HepG2 (cell line): ENCODE measurements around the gene IL22RA1. TPM values are rescaled to one million over a fixed set of nuclear protein-coding genes. Genes with fewer than 3 reads are reported as not detected.
A peak's percentile ranks its signal among the peaks of the same experiment; 100 is the strongest.

Experiments
- BRCA1 ChIP-seq: sonication (generic); formaldehyde crosslinking; IDR thresholded peaks from 2 replicates; pipeline ENCODE4 v1.4.0; 2020; ENCODE audit warnings: missing genetic modification reagents
- CAMTA2 ChIP-seq: sonication (generic); formaldehyde crosslinking; IDR thresholded peaks from 2 replicates; pipeline ENCODE4 v1.4.0; 2020; ENCODE audit warnings: mild to moderate bottlenecking, missing genetic modification reagents, borderline replicate concordance
- HNRNPLL ChIP-seq: fragments of 200-400 bp; formaldehyde crosslinking; IDR thresholded peaks from 2 replicates; pipeline ENCODE4 v1.6.1; 2017; ENCODE audit warnings: mild to moderate bottlenecking, low read depth, low read length; ENCODE audit not compliant: poor library complexity, severe bottlenecking
- PCBP2 ChIP-seq: fragments of 200-400 bp; formaldehyde crosslinking; optimal IDR thresholded peaks from 2 replicates; pipeline ENCODE3; 2018; ENCODE audit warnings: low read length, low read depth; ENCODE audit not compliant: poor library complexity, severe bottlenecking
- RBM39 ChIP-seq: fragments of 200-400 bp; formaldehyde crosslinking; IDR thresholded peaks from one replicate; pipeline ENCODE4 v1.6.1; 2018; ENCODE audit warnings: antibody characterized with exemption, mild to moderate bottlenecking, low read depth, low read length; ENCODE audit not compliant: poor library complexity, severe bottlenecking
- ZFP62 ChIP-seq: sonication (generic); formaldehyde crosslinking; IDR thresholded peaks from 2 replicates; pipeline ENCODE4 v1.4.0; 2020; ENCODE audit warnings: missing genetic modification reagents
- ZNF232 ChIP-seq: sonication (generic); formaldehyde crosslinking; IDR thresholded peaks from 2 replicates; pipeline ENCODE4 v1.4.0; 2020; ENCODE audit warnings: missing genetic modification reagents, borderline replicate concordance
- ZNF556 ChIP-seq: sonication (generic); formaldehyde crosslinking; IDR thresholded peaks from 2 replicates; pipeline ENCODE4 v1.4.0; 2020; ENCODE audit warnings: mild to moderate bottlenecking, missing genetic modification reagents, borderline replicate concordance
- ZNF570 ChIP-seq: sonication (generic); formaldehyde crosslinking; IDR thresholded peaks from 2 replicates; pipeline ENCODE4 v1.4.0; 2020; ENCODE audit warnings: mild to moderate bottlenecking, missing genetic modification reagents, borderline replicate concordance
- ZNF577 ChIP-seq: sonication (generic); formaldehyde crosslinking; IDR thresholded peaks from 2 replicates; pipeline ENCODE4 v1.4.0; 2020; ENCODE audit warnings: mild to moderate bottlenecking, low read depth, missing genetic modification reagents, borderline replicate concordance
- polyA plus RNA-seq, 8 experiments: library from polyadenylated mRNA; depleted of rRNA in 3 of 8; stranded (reverse) in 7 of 8; unstranded in 1 of 8; fragments of >200 nt; fragmentation: Illumina TruSeq in 4 of 8; extraction: Trizol in 4 of 8; gene quantifications; 2 replicates each; pipeline versions ENCODE4 v1.2.1 to v1.2.3, GENCODE V29; 2011 to 2016; ENCODE audit warnings: low read depth in 4 of 8, missing spikeins in 1 of 8, mixed read lengths in 1 of 8; ENCODE audit not compliant: insufficient read depth in 1 of 8
- total RNA-seq, 5 experiments: library from RNA; depleted of rRNA; stranded (reverse); fragments of >200 nt; fragmentation: Illumina TruSeq; extraction: Trizol; gene quantifications; 2 replicates each; pipeline ENCODE4 v1.2.3, GENCODE V29; 2016; ENCODE audit warnings: low read depth in 1 of 5
- TF ChIP-seq, protein P1 (sequence below): sonication (generic); formaldehyde crosslinking; IDR thresholded peaks from 2 replicates; pipeline ENCODE4 v1.4.0; 2020; ENCODE audit warnings: missing genetic modification reagents, mild to moderate bottlenecking, borderline replicate concordance
- TF ChIP-seq, protein P2 (sequence below): sonication (generic); formaldehyde crosslinking; IDR thresholded peaks from 2 replicates; pipeline ENCODE4 v1.5.0; 2020; ENCODE audit warnings: missing genetic modification reagents
- TF ChIP-seq, protein P3 (sequence below): sonication (generic); formaldehyde crosslinking; IDR thresholded peaks from 2 replicates; pipeline ENCODE4 v1.4.0; 2020; ENCODE audit warnings: low read depth, mild to moderate bottlenecking, missing genetic modification reagents
- TF ChIP-seq, protein P4 (sequence below): sonication (generic); formaldehyde crosslinking; IDR thresholded peaks from 2 replicates; pipeline ENCODE4 v1.4.0; 2020; ENCODE audit warnings: missing genetic modification reagents, borderline replicate concordance
- TF ChIP-seq, protein P5 (sequence below): fragments of 450-650 bp; IDR thresholded peaks from 2 replicates; pipeline ENCODE4 v1.6.1; 2017
- TF ChIP-seq, protein P6 (sequence below): sonication (generic); formaldehyde crosslinking; conservative IDR thresholded peaks from 2 replicates; pipeline ENCODE4 v1.4.0; 2020; ENCODE audit warnings: missing genetic modification reagents

IL22RA1 gene
- total and polyA plus RNA-seq, 2 of the 13 experiments (the other 11 are each of a cell fraction or from before 2014, with no cell fraction given), result 4.4 to 10.2 TPM

DNA sequence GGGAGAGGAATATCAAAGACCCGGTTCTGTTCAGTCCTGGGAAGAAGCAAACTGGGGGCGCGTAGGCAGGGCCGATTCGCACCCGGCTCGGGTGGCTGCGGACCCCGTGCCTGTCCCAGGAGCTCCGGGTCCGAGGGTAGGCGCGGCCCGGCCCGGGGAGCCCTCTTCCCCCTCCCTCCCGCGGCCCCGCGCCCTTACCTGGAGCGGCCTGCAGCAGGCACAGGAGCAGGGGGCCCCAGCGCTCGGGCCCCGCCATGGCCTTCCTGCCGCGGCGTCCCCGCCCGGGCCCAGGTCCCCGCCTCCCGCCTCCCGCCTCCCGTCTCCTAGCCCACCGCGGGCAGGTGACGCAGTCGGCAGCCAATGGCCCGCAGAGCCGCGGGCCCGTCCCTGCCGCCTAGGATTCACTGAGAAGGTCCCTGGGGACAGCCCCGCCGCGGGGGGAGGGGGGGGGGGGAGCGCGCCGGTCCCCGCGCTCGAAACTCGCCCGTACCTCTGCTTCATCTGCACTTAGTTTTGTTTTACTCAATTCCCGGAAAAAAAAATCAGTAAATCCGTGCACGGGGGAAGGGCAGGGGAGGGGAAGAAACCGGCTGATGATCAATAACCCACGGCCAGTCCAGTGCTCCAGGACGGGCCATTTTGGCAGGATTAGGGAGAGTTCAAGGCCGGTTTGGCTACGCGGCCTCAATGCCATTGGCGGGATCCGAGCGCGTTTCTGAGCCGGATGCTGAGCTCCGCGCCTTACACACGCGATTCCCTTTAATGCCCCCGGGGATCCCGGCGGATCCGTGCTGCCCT lies 44.3 kb upstream of the IL22RA1 start, which contains the start of gene IFNLR1 (continued):
- TF ChIP-seq, protein P1, sequence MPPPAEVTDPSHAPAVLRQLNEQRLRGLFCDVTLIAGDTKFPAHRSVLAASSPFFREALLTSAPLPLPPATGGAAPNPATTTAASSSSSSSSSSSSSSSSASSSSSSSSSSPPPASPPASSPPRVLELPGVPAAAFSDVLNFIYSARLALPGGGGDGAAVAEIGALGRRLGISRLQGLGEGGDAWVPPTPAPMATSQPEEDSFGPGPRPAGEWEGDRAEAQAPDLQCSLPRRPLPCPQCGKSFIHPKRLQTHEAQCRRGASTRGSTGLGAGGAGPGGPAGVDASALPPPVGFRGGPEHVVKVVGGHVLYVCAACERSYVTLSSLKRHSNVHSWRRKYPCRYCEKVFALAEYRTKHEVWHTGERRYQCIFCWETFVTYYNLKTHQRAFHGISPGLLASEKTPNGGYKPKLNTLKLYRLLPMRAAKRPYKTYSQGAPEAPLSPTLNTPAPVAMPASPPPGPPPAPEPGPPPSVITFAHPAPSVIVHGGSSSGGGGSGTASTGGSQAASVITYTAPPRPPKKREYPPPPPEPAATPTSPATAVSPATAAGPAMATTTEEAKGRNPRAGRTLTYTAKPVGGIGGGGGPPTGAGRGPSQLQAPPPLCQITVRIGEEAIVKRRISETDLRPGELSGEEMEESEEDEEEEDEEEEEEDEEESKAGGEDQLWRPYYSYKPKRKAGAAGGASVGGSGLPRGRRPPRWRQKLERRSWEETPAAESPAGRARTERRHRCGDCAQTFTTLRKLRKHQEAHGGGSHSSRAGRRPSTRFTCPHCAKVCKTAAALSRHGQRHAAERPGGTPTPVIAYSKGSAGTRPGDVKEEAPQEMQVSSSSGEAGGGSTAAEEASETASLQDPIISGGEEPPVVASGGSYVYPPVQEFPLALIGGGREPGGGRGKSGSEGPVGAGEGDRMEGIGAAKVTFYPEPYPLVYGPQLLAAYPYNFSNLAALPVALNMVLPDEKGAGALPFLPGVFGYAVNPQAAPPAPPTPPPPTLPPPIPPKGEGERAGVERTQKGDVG, result no peak
- no peak for TF ChIP-seq BRCA1 (CRISPR knock-in tag)
- TF ChIP-seq PCBP2, result no peak
- TF ChIP-seq, protein P2, sequence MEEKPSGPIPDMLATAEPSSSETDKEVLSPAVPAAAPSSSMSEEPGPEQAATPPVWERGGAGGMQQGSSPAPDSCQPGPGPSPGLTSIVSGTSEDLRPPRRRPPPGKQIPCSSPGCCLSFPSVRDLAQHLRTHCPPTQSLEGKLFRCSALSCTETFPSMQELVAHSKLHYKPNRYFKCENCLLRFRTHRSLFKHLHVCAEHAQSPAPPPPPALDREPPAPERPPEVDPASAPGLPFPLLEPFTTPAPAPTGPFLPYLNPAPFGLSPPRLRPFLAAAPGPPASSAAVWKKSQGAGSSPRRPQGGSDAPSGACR (CRISPR knock-in tag), result 0 out of 2 replicates have a peak, but pooled peaks have one; percentile 43
- no peak for TF ChIP-seq RBM39
- no peak for TF ChIP-seq ZNF556 (CRISPR knock-in tag)
- TF ChIP-seq, protein P3, sequence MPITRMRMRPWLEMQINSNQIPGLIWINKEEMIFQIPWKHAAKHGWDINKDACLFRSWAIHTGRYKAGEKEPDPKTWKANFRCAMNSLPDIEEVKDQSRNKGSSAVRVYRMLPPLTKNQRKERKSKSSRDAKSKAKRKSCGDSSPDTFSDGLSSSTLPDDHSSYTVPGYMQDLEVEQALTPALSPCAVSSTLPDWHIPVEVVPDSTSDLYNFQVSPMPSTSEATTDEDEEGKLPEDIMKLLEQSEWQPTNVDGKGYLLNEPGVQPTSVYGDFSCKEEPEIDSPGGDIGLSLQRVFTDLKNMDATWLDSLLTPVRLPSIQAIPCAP (CRISPR knock-in tag), result no peak
- no peak for TF ChIP-seq CAMTA2 (CRISPR knock-in tag)
- TF ChIP-seq ZNF577 (CRISPR knock-in tag), result no peak
- TF ChIP-seq, protein P4, sequence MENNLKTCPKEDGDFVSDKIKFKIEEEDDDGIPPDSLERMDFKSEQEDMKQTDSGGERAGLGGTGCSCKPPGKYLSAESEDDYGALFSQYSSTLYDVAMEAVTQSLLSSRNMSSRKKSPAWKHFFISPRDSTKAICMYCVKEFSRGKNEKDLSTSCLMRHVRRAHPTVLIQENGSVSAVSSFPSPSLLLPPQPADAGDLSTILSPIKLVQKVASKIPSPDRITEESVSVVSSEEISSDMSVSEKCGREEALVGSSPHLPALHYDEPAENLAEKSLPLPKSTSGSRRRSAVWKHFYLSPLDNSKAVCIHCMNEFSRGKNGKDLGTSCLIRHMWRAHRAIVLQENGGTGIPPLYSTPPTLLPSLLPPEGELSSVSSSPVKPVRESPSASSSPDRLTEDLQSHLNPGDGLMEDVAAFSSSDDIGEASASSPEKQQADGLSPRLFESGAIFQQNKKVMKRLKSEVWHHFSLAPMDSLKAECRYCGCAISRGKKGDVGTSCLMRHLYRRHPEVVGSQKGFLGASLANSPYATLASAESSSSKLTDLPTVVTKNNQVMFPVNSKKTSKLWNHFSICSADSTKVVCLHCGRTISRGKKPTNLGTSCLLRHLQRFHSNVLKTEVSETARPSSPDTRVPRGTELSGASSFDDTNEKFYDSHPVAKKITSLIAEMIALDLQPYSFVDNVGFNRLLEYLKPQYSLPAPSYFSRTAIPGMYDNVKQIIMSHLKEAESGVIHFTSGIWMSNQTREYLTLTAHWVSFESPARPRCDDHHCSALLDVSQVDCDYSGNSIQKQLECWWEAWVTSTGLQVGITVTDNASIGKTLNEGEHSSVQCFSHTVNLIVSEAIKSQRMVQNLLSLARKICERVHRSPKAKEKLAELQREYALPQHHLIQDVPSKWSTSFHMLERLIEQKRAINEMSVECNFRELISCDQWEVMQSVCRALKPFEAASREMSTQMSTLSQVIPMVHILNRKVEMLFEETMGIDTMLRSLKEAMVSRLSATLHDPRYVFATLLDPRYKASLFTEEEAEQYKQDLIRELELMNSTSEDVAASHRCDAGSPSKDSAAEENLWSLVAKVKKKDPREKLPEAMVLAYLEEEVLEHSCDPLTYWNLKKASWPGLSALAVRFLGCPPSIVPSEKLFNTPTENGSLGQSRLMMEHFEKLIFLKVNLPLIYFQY (CRISPR knock-in tag), result no peak
- TF ChIP-seq ZNF232 (CRISPR knock-in tag), result no peak
- peak; percentile 34 for TF ChIP-seq HNRNPLL
- TF ChIP-seq ZFP62 (CRISPR knock-in tag), result no peak
- TF ChIP-seq, protein P5, sequence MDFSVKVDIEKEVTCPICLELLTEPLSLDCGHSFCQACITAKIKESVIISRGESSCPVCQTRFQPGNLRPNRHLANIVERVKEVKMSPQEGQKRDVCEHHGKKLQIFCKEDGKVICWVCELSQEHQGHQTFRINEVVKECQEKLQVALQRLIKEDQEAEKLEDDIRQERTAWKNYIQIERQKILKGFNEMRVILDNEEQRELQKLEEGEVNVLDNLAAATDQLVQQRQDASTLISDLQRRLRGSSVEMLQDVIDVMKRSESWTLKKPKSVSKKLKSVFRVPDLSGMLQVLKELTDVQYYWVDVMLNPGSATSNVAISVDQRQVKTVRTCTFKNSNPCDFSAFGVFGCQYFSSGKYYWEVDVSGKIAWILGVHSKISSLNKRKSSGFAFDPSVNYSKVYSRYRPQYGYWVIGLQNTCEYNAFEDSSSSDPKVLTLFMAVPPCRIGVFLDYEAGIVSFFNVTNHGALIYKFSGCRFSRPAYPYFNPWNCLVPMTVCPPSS, result no peak
- TF ChIP-seq ZNF570 (CRISPR knock-in tag), result no peak
- TF ChIP-seq, protein P6, sequence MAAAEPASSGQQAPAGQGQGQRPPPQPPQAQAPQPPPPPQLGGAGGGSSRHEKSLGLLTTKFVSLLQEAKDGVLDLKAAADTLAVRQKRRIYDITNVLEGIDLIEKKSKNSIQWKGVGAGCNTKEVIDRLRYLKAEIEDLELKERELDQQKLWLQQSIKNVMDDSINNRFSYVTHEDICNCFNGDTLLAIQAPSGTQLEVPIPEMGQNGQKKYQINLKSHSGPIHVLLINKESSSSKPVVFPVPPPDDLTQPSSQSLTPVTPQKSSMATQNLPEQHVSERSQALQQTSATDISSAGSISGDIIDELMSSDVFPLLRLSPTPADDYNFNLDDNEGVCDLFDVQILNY, result no peak
